Left ventricle myocardium inferior (tissue), 1 donor: ENCODE measurements around the gene ARMH3. TPM values are rescaled to one million over a fixed set of nuclear protein-coding genes. Genes with fewer than 3 reads are reported as not detected.

Source experiments
- DNase-seq: peaks from one replicate; pipeline ENCODE4 v3.0.0-alpha.2; 2020
- H3K27ac ChIP-seq: fragments of 200-600 bp; replicated peaks from 2 replicates; pipeline ENCODE4 v1.8.0; 2021
- H3K27me3 ChIP-seq: fragments of 200-600 bp; 2 replicates; pipeline ENCODE4 v1.8.0; 2021; ENCODE audit warnings: low read depth
- H3K36me3 ChIP-seq: fragments of 200-600 bp; 2 replicates; pipeline ENCODE4 v1.8.0; 2021
- H3K4me1 ChIP-seq: fragments of 200-600 bp; 2 replicates; pipeline ENCODE4 v1.8.0; 2021
- H3K4me3 ChIP-seq: fragments of 200-600 bp; 2 replicates; pipeline ENCODE4 v1.8.0; 2021; ENCODE audit warnings: mild to moderate bottlenecking, moderate library complexity
- H3K9me3 ChIP-seq: fragments of 200-600 bp; replicated peaks from 2 replicates; pipeline ENCODE4 v1.8.0; 2021
- CTCF ChIP-seq: fragments of 200-600 bp; IDR thresholded peaks from 2 replicates; pipeline ENCODE4 v1.8.0; 2021; ENCODE audit warnings: antibody characterized with exemption, mild to moderate bottlenecking, borderline replicate concordance
- intact Hi-C: fragments of 100-400 bp; cut with micrococcal nuclease; formaldehyde crosslinking; loops from one replicate; pipeline ENCODE4 v1.11.0; 2022
- total RNA-seq: library from RNA; stranded (reverse); fragmentation: NEBNext Ultra II Directional; extraction: Animal tissue kit (Norgen Biotek cat#: 25700); gene quantifications from one replicate; pipeline ENCODE4 v1.2.1, GENCODE V29; 2021
- donor health status: DM: no; HTN: yes; CAD: no; lungs with severe emphysema.

Gene ARMH3
- total RNA-seq, 1 donor from 2014 or later = 58.9 TPM

- Histone ChIP-seq H3K4me3 (no peak overlapping the region), H3K9me3 (no peaks in the 10 kb centered on the region), H3K36me3 (peaks cover 28% of the 10 kb centered on the region), H3K27me3 (no peaks in the 10 kb centered on the region), H3K27ac (peak overlapping the region; percentile 90), H3K4me1 (peaks cover 45% of the 10 kb centered on the region)
- no peak for DNase-seq
- TF ChIP-seq CTCF = no peak
- intact Hi-C loops = no loop called here
These were observed 97.3 kb downstream of the ARMH3 start for GRCh38 chr10:101958691-101959090.

DNA sequence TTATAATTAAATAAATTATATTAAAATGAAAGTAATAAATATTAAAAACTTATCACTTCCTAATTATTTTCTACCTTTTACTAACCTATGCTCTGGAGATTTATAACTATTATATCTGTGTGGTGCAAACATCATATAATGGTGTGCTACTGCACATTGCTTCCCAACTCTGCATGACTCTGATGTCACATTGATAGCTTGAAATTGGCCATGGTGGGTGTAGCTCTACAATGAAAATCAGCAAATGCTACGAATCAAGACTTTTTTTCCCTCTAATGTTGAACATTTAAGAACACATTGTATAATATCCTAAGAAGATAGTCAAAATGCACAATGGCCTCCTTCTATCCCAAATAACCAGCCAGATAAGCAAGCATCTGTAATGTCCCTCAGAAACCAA, 99.1 kb downstream of the ARMH3 start:
- intact Hi-C loops = no loop called here
- H3K36me3 ChIP-seq = peaks cover 43% of the 10 kb centered on the region

DNA sequence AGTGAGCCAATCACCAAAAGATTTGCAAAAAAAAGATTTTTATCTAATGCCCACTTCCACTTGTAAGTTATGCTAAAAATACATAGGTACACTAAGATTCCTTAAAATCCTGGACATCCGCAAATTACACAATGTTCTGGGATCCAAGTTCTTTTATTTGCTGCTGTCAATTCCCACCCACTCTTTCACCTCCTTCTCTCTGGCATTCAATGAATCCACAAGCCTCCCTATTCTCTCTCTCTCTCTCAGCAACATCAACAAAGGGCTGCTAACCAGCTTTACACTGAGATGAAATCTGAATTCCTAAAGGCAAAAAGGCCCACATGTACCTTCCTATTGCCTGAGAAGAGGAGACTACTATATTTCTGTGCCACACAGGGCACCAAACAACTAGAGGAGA, 99.9 kb downstream of the ARMH3 start:
- H3K36me3 ChIP-seq = peaks cover 49% of the 10 kb centered on the region

More for the DNA sequence above, 99.1 kb downstream of the ARMH3 start:
- no peak overlapping the region for H3K27ac ChIP-seq
- no peak for TF ChIP-seq CTCF
- no peak overlapping the region for H3K4me3 ChIP-seq
- H3K27me3 ChIP-seq = no peaks in the 10 kb centered on the region
- peaks cover 40% of the 10 kb centered on the region for H3K4me1 ChIP-seq
- peaks cover 4% of the 10 kb centered on the region for H3K9me3 ChIP-seq
- no peak for DNase-seq

DNA sequence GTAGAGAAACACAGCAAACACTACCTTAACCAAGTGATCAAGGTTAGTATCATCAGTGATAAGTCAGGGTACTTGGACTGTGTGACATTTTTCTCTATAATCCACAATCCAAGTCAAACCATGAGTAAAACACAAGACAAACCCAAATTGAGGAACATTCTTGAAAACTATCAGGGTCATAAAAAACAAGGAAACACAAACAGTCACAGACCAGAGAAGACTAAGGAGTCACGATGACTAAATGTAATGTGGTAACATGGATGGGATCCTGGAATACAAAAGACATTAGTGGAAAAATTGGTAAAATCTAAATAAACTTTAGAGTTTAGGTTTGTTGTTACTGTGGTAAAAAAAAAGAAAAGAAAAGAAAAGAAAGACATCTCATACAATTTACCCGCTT, 103.8 kb downstream of the ARMH3 start:
- intact Hi-C loops = no loop called here
- peaks cover 72% of the 10 kb centered on the region for H3K36me3 ChIP-seq
- H3K9me3 ChIP-seq = peaks cover 26% of the 10 kb centered on the region
- H3K27me3 ChIP-seq = no peaks in the 10 kb centered on the region
- no peak for DNase-seq
- H3K4me3 ChIP-seq = no peak overlapping the region
- TF ChIP-seq CTCF = no peak
- no peaks in the 10 kb centered on the region for H3K4me1 ChIP-seq
- no peak overlapping the region for H3K27ac ChIP-seq

More for the DNA sequence above, 99.9 kb downstream of the ARMH3 start:
- peak overlapping the region; percentile 7 for H3K27ac ChIP-seq
- intact Hi-C loops = no loop called here
- H3K27me3 ChIP-seq = no peaks in the 10 kb centered on the region
- H3K4me1 ChIP-seq = peaks cover 37% of the 10 kb centered on the region
- no peak for TF ChIP-seq CTCF
- H3K9me3 ChIP-seq = peaks cover 4% of the 10 kb centered on the region
- no peak overlapping the region for H3K4me3 ChIP-seq
- no peak for DNase-seq

DNA sequence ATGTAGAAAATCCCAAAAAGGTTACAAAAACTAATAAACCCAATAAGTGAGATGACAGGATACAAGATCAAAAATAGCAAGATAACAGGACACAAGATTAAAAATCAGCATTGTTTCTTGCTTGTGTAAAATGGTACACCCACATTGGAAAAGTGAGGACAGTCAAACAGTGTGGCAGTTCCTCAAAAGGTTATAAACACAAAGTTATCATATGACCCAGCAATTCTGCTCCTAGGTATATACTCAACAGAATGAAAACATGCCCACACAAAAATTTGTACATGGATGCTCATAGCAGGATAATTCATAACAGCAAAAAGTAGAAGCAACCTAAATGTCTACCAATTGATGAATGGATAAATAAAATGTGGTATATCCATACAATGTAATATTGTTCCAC, 105.8 kb downstream of the ARMH3 start:
- H3K27me3 ChIP-seq = no peaks in the 10 kb centered on the region
- H3K36me3 ChIP-seq = peaks cover 65% of the 10 kb centered on the region
- no peak overlapping the region for H3K4me3 ChIP-seq
- H3K9me3 ChIP-seq = peaks cover 26% of the 10 kb centered on the region
- no peak for DNase-seq
- intact Hi-C loops = no loop called here
- no peaks in the 10 kb centered on the region for H3K4me1 ChIP-seq
- no peak overlapping the region for H3K27ac ChIP-seq
- no peak for TF ChIP-seq CTCF

GRCh38 chr10:101941871-101942270, 114.1 kb downstream of the ARMH3 start:
- no peak for DNase-seq
- intact Hi-C loops = no loop called here
- H3K4me1 ChIP-seq = peaks cover 61% of the 10 kb centered on the region
- H3K4me3 ChIP-seq = no peak overlapping the region
- H3K27ac ChIP-seq = peak overlapping the region; percentile 86
- TF ChIP-seq CTCF = no peak
- H3K9me3 ChIP-seq = no peaks in the 10 kb centered on the region
- peaks cover 2% of the 10 kb centered on the region for H3K36me3 ChIP-seq
- H3K27me3 ChIP-seq = no peaks in the 10 kb centered on the region
